Stimulated activated naive CD4-positive, alpha-beta T cell (primary cell): ENCODE measurements around the gene RCAN1.

Experiments
- DNase-seq, 6 experiments: peaks; one replicate each; lab custom pipeline; 2025; lab: John Stamatoyannopoulos, UW

The RCAN1 gene

DNA sequence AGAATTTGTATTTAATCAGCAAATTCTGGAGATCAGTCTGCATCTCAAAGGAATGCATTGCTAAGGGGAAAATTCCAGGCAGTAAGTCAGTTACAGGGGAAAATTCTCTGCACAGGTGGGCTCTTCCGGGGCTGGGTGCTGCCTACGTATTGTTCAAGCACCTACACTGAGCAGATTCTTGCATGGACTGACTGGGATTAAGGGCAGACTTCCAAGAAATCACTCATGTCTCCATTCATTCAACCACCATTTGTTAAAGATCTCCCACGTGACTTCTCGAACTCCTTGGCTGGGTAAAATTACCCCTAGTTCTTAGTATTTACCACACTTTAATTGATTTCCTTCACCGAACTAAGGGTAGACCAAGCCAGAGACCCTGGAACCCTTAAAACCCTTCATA is 74.7 kb downstream of the RCAN1 start:
- no peak for DNase-seq

DNA sequence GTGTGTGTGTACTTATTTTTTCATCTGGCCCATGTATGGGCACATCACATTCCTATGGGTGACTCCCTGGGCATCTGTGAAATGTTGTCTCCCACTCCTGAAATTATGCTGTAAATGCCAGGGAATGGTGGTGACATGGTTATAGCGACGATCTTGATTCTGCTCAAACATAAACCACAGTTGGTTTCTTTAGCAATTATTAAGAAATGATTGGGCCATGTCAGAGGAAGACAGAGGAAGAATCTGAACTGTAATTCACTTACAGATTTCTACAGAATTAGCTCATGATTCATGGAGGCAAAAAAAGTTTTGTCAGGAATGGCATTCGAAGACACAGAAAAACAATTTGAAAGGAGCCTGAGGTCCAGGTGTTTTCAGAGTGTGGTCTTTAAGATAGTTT is 77.1 kb downstream of the RCAN1 start:
- DNase-seq: no peak

DNA sequence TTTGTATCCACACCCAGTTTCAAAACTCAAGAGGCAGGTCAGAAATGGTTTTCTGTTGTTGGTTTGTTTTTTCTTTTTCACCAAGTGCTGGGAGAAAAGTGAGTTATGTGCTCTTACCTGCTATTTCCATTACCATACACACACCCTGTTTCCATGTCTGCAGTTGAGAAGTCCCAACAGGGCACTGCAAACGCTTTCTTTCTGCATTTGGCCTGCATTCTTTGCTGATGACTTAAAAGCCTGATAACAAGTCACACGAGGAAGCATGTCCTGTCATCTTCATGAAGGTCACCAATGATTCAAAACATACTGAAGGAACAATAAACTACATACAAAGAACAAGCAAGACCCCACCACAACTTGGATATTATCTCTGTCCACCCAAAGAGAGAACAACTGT is 78.1 kb downstream of the RCAN1 start:
- no peak for DNase-seq

DNA sequence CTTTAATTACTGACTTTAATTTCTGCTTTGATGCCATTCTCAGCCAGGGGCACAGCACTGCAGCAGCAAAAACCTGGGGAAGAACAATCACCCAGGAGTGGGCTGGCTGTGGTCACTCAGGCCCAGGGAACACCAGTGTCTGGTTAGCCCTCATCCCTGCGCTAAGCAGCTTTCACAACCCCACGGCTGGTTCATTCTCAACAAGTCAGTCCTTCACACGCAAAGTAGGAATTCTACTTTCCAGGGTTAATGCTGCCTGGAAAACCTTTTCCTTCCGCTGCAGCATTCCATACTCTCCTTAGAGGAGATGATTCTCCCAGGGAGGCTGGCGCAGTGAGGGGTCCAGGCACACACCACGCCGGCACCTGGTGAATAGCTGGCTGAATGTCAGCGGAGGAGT is 78.6 kb downstream of the RCAN1 start:
- DNase-seq: no peak

DNA sequence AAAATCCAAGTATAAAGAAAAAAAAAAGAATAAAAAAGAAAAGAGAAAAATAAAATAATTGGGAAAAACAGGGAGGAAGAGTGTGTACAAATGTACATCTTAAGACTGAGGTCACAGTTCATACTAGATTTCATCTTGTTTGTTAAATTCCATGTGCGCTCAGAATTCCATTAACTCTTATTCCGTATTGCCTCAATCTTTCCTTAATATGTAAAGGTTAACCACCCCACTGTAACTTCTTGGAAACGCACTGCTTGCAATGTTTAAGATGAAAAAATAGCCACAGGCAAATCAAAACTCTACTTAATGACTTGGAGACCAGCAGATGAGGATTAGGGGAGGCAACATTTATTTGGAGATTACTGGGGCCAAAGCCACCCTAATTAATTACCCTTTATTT is 79.0 kb downstream of the RCAN1 start:
- no peak for DNase-seq

DNA sequence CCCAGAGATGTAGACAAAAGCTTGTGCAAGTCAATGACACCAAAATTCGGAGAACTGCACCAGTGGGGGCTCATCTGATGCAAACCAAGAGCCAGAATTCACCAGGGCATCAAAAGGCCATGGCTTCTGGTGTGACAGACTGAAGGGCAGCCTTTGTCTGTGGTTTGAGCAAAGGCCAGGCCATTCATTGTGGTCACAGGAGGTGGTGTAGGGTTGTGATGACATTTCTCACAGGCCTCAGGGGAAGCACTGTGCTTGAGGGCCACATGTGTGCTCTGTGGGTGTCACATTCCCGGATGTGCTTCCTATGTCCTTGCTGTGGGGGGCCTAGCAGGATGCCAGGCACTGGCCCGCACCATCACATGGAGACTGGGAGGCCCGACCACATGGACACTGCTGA is 80.4 kb downstream of the RCAN1 start:
- DNase-seq: no peak

DNA sequence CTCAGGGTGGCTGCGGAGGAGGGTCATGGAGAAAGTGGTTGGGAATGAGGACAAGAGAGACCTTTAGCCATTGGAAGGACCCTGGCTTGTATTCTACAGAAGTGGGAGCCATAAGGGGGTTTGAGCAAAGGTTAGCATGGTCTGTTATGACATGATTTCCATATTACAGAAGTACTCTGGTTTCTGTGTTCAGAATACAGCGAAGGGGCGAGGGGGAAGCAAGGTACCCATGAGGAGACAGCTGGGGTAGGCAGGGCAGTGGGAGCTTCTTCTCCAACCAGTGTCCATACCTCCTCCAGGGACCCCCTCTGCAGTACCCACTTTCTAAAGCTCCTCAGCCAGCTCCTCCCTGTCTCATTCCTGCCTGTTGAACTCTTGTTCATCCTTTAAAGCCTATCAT is 81.0 kb downstream of the RCAN1 start:
- no peak for DNase-seq

DNA sequence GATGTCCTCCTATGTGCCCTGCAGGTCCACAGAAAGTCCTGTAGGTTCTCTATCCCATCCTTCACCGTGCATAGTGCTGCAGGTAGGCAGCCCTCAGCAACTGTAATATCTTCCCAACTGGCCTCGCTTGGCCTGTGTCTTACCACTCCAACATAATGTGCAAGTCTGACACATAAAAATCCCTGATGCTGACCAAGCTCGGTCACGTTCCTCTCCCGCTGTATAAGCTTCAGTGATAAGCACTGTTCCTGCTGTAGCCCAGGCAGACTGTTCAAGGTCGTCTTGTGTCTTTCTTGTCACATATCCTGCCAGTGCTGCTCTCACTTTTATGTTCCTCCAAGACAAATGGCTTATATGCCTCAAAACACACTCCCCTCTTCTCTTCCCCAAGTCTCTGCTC is 83.5 kb downstream of the RCAN1 start:
- no peak for DNase-seq

DNA sequence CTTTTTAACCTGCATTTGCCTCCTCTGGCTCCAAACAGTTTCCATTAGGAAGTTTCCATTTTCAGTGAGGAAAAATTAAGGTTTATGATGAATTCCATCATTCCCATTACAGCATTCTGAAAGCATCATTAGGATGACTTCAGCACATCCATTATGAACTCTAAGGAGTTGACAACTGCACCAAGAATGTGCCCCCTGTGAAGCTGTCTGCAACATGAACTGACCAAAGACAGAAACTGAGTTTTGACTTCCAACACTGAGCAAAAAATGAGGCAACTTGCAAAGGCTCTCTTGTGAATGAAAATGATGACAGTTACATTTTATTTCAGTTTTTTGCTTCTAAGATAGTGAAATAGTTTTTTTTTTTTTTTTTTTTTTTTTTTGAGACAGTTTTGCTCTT is 84.7 kb downstream of the RCAN1 start:
- no peak for DNase-seq

DNA sequence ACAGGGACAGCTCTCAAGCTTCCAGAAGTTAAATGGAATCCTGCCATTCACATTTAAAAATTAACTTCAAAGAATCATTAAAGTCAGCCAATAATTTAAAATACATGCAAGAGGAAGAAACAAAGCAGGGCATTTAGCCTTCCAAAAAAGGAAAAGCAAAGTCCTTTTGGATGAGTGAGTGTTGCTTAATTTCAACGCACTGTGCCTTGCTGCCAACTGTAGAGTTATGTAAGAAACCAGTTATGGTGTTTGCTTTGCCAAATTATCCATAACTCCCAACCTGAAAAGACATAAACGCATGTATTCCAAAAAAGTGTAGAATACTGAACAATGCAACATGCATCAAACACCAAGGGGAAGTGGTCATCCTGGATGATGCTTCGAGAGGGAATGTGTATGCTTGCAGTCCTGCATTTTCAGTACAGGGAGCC is 86.8 kb downstream of the RCAN1 start:
- no peak for DNase-seq

DNA sequence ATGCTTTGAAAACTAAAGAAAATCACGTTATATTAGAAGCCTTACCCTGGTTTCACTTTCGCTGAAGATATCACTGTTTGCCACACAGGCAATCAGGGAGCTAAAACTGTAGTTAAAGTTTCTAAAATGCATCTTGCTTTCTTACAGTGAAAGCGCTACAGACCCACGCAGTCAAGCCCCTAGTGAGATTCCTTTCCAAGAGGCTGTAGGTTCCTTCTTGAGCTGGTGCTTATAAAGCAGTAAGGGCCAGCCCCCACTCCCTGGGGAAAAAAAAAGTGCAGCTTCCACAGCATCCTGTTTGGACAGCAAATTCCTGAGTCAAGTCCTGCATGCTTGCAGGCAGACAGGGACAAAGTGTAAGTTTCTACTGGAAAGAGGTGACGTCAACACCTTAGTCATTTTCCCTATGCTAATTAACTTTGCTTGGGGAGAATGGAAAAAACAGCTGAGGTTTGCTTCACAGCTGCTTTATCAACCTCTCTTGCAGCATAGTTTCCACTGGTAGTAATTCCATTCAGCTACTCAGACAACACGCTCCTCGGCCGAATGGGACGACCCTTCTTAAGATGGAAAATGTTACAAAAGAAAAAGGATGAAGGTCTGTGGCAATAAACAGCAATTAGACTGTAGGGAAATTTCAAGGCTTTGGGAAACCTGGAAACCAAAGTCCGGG is 88.2 kb downstream of the RCAN1 start:
- DNase-seq: no peak

DNA sequence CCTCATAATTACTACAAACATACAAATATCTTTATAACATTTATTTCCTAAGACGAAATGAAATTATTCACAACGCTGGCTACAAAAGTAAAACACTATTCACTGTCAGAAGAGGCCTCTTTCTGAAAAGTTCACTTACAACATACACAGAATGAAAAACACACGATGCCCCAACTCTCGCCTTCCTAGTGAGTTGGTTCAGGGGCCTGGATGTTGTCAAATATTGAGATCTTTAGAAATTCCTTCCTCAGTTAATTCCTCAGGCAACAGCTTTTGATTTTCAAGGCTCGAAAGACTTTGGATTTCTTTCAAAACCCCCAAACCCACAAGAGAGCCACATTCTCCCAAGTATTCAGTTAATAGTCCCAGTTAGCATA is 88.7 kb downstream of the RCAN1 start:
- no peak for DNase-seq

DNA sequence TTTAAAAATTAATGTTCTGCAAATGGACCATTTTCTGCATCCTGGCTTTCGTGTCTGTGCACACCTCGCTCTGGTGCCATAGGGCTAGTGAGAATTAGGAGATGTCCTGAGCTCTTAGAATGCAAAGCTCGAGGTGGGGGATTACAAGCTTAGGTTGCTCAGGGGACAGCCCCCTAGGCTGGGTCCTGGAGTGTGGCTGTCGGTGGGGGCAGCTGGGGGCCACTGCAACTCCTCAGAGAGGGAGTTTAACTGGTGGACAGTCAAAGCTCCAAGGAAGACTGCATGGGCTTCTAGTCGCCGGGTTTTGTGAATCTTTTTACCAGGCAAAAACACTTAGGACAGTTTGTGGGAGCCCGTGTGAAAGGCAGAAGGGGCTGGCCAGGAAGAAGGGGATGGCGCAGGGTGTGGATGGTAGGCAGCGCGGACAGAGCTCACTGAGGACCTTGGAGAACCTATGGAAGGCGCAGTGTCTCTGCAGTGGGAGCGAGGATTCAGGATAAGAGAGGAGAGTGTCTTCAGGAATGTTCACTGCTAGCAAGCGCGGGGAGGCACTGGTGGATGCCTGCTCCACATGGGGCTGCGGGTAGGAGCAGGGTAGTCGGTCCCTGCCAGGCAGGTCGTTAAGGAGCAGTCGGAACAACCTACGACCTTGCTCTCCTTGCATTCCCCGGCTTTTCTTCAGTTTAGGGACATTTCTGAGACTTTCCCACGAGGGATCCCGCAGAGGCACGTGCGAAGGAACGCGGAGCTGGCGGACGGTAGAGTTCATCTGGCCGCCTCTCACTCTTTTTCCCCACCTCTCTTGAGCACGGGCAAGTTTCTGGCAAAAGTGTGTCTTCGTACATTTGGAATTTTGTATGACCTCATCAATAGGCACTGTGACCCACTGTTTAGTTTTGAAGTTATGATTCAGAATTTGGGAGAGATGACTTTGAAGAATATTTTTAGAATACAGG is 90.0 kb downstream of the RCAN1 start:
- DNase-seq: no peak

DNA sequence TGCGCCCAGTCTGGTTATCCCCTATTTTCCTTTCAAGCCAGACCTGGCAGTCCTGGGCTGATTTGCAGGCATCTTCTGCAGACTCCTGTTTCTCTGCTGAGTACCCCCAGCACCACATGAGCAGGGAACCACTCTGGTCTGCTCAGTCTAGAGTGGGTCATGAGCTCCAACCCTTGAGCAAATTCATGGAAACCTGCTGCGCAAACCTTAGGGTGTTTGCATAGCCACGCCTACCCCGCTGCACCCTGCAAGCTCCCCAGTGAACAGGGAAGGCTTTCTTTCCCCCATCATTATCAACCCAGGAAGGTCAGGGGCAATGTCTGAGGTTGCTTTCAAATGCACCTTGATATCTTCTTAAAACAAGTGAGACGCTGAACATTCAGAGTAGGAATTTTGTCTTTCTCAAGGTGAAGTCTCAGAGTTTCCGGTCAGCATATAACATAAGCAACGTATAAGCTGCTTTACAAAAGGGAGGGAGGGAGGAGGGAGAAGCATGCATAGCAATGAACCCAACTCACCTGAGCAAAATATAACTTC is 91.8 kb downstream of the RCAN1 start:
- DNase-seq: no peak

DNA sequence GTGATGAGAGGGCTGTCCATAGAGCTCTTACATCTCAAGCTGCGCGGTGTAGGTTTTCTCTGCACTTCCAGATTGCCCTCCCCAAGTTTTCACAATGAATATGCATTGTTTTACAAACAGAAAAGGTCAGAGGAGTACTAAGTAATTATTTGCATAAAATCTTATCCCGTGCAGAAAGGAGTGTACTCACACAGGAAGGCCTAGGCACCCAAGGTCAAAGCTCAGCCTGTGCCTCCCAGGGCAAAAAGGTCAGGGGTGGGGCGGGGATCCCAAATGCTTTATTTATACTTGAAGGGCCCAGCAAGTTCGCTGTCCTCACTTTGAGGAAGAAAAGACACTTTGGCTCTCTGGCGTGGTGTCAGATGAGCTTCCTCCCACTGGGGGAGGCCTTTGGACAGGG is 92.6 kb downstream of the RCAN1 start:
- DNase-seq: no peak

DNA sequence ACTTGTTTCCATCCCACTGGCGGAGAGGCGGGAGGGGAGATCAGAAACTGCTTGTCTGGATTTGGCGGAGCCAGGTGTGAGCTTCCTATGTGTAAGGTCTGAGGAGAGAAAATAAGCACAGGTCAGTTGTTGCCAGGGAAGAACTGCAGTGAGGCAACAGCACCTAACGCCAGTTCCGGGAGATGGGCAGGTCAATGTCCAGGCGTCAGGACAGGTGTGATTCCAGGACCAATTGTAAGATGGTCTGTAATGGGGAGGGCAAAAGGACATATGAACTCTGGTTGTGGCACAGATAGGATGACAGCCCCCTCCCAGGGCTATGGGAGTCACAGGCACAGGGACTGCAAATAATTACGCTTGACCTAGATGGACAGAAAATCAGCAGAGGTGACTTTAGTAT is 93.4 kb downstream of the RCAN1 start:
- no peak for DNase-seq

DNA sequence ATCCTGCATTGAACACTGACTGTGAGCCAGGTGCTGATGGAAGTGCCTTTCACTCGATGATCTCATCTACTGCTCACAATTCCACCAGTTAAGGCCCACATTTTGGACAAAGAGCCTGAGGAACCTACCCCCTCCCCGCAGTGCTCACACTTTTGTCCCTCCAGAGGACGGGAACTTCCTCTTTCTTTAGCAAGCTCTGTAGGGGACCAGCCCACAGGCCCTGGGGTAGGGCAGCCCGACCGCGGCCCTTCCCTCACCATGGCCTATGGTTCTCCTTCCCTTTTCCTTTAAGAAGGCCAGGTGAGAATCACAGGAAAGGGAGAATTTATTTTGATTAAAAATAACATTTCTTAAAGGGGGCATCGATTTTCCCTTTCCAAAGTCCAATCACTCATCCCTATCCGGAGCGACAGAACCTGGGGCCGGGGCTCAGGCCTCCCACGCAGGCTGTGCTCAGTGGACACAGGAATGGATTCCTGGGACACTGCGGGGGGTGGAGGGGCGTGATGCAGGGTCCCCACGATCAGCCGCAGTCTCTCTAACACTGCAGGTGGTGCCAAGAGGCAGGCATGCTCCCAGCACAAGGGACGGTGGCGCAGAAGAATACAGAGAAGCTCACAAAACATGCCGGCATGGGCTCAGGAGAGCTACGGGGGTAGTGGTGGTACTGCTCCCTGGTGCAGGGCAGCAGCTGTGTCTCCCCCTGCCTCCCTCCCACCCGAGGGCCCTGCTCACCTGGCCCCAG is 94.0 kb downstream of the RCAN1 start:
- DNase-seq: no peak

DNA sequence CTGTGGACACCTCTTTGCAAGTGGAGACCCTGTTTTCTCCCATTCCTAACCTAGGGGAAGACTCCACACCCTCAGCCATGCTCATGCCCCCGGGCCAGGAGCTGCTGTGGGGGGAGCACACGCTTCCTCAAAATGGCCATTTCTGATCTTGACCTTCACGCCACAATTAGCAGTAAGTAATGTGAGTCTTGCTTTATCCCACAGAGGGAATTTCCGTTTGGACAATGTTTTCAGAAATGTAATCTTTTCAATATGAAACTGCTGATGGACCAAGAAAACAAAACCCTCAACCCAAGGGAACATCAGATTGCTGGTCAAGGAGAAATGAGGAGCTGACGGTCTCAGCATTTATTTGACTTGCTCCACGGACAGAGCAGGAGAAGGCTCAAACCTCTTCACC is 94.6 kb downstream of the RCAN1 start:
- DNase-seq: no peak

DNA sequence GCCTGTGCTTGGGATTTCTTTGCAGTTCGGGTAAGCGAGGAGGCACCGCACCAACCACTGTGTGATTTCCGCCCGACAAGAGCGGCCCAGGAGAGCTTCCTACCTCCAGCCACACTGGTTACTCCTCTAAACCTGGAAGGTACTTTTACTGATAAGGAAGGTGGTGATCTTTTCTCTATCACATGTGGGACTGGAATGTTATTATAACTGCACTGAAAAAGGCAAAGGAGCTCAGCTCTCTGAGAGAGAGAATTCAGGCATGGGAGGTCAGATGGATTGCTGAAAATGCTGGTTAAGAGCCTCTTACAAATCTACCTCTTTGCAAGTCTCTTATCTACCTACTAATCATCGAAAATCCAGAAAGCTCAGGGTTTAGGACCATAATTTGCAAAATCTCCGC is 95.2 kb downstream of the RCAN1 start:
- no peak for DNase-seq

DNA sequence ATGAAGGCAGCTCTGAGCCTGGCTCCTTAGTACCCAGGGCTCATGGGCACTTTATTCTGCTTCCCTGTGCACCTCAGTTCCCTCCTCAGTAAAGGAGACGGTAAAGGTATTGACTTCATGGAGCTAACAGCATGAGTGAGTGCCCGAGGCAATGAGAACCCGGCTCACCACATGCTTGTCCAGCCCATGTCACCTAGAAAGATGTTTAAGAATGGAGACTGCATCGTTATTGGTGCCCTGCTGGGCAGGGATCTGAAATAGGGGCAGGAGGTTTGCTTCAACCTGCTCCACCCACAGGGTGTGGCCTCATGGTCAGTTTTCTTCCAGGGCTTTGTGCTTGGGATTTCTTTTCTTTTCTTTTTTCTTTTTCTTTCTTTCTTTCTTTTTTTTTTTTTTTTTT is 95.9 kb downstream of the RCAN1 start:
- DNase-seq: no peak

DNA sequence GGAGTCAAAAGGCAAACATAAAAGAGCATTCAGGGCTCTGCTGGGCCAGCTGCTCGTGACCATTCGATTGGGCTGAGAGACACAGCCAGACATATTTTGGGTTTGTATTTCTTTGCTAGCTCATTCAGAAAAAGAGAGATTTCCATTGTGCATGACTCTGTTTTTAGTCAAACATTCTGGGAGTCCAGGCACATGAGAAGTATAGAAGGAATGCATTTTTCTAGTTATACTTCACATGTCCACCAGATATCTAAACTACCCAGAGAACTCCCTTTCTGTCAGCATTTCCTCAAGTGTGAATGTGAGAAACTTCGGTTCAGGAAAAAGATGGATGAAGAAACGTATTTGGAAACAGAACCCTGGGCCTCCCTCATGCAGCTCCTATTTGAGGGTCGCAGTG is 96.6 kb downstream of the RCAN1 start:
- DNase-seq: no peak

DNA sequence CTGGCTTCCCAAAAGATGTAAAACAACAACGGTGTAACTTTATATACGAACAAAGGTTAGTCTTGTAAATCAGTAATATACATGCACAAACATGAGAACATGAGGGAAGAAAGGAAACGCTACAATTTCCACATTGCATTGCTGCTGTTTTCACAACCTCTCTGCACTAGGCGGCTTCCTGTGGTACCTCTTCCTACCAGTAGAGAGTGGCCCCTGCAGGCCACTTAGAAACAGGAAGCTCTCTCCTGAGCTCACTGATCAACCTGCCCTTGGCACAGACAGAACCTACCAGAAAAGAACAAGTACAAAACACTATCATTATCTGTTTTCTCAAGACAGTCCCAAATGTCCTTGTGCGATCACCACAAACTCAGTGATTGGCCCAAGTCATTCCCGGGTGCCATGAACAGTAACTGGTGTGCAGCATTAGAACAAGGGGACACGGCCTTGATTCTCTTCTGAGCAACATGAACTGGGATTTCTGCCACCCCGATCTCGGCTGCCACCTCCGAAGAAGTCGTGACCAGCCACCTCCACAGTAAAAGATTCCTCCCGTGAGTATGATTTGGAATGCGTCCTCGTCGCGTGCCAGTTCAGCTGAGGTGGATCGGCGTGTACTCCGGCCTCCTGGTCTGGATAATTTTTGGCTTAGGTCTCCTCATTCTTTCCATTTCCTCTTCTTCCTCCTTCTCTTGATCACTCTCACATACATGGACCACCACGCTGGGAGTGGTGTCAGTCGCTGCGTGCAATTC is 97.2 kb downstream of the RCAN1 start:
- peak in 1 of 6 experiments; percentile 8 for DNase-seq
